WTC11 (cell line): ENCODE measurements around the gene SDHAF1. TPM values are rescaled to one million over a fixed set of nuclear protein-coding genes. Genes with fewer than 3 reads are reported as not detected.

ENCODE experiments used
- ATAC-seq: fragments of 200-7000 bp; cut with Tn5 transposase; 2 replicates; pipeline ENCODE4 v1.10.0; 2021; ENCODE audit warnings: mild to moderate bottlenecking, moderate library complexity
- CTCF ChIA-PET: fragments of 300-600 bp; sonication (Branson Sonifier 250); formaldehyde crosslinking; loops from one replicate; lab custom pipeline; 2021; ENCODE audit warnings: antibody characterized with exemption; lab: Charles Lee
- POLR2A ChIA-PET: fragments of 350-600 bp; sonication (Branson Sonifier 250); formaldehyde crosslinking; loops from one replicate; lab custom pipeline; 2021; ENCODE audit warnings: antibody characterized with exemption; lab: Charles Lee
- DNase-seq: peaks from one replicate; pipeline ENCODE4 v3.0.0; 2021; ENCODE audit warnings: low spot score
- H3K27ac Mint-ChIP-seq: 2 replicates; pipeline ENCODE4 v1.8.0; 2021; ENCODE audit warnings: mixed read lengths
- H3K27me3 Mint-ChIP-seq: 2 replicates; pipeline ENCODE4 v1.8.0; 2021; ENCODE audit warnings: low read depth, mild to moderate bottlenecking, moderate library complexity, mixed read lengths
- H3K36me3 Mint-ChIP-seq: 2 replicates; pipeline ENCODE4 v1.8.0; 2021; ENCODE audit warnings: mixed read lengths
- H3K4me1 Mint-ChIP-seq: 2 replicates; pipeline ENCODE4 v1.8.0; 2022; ENCODE audit warnings: mixed read lengths
- H3K4me3 Mint-ChIP-seq: 2 replicates; pipeline ENCODE4 v1.8.0; 2021; ENCODE audit warnings: mild to moderate bottlenecking, moderate library complexity, mixed read lengths
- H3K9me3 Mint-ChIP-seq: 2 replicates; pipeline ENCODE4 v1.8.0; 2021; ENCODE audit warnings: mixed read lengths
- ARID4B ChIP-seq: sonication (generic); formaldehyde crosslinking; IDR thresholded peaks from 2 replicates; pipeline ENCODE4 v1.8.0; 2023; ENCODE audit warnings: missing genetic modification reagents, mild to moderate bottlenecking, borderline replicate concordance
- ETV6 ChIP-seq: sonication (generic); formaldehyde crosslinking; IDR thresholded peaks from 2 replicates; pipeline ENCODE4 v1.8.1; 2022; ENCODE audit warnings: mild to moderate bottlenecking, missing genetic modification reagents
- FOXK1 ChIP-seq: sonication (generic); formaldehyde crosslinking; IDR thresholded peaks from 2 replicates; pipeline ENCODE4 v1.8.0; 2022; ENCODE audit warnings: mild to moderate bottlenecking, moderate library complexity, missing genetic modification reagents
- FOXP1 ChIP-seq: sonication (generic); formaldehyde crosslinking; IDR thresholded peaks from 2 replicates; pipeline ENCODE4 v1.8.0; 2022; ENCODE audit warnings: missing genetic modification reagents, mild to moderate bottlenecking, moderate library complexity, borderline replicate concordance
- FOXP4 ChIP-seq: sonication (generic); formaldehyde crosslinking; IDR thresholded peaks from 2 replicates; pipeline ENCODE4 v1.8.0; 2022; ENCODE audit warnings: mild to moderate bottlenecking, missing genetic modification reagents
- GABPB1 ChIP-seq: sonication (generic); formaldehyde crosslinking; IDR thresholded peaks from 2 replicates; pipeline ENCODE4 v1.8.1; 2023; ENCODE audit warnings: mild to moderate bottlenecking, missing genetic modification reagents
- IRF1 ChIP-seq: sonication (generic); formaldehyde crosslinking; IDR thresholded peaks from 2 replicates; pipeline ENCODE4 v1.8.0; 2023; ENCODE audit warnings: missing genetic modification reagents
- JUN ChIP-seq: sonication (generic); formaldehyde crosslinking; IDR thresholded peaks from 2 replicates; pipeline ENCODE4 v1.8.0; 2023; ENCODE audit warnings: mild to moderate bottlenecking, missing genetic modification reagents
- MAX ChIP-seq: sonication (generic); formaldehyde crosslinking; IDR thresholded peaks from 2 replicates; pipeline ENCODE4 v1.8.0; 2022; ENCODE audit warnings: mild to moderate bottlenecking, missing genetic modification reagents
- MXD4 ChIP-seq: fragments of 250-450 bp; sonication (Bioruptor Pico); IDR thresholded peaks from 2 replicates; pipeline ENCODE4 v1.8.0; 2021; ENCODE audit warnings: mild to moderate bottlenecking, moderate library complexity, borderline replicate concordance
- NFE2L1 ChIP-seq: sonication (generic); formaldehyde crosslinking; IDR thresholded peaks from 2 replicates; pipeline ENCODE4 v1.8.1; 2023; ENCODE audit warnings: missing genetic modification reagents
- NR2C2 ChIP-seq: sonication (generic); formaldehyde crosslinking; IDR thresholded peaks from 2 replicates; pipeline ENCODE4 v1.8.0; 2022; ENCODE audit warnings: mild to moderate bottlenecking, missing genetic modification reagents
- SMAD4 ChIP-seq: sonication (generic); formaldehyde crosslinking; IDR thresholded peaks from 2 replicates; pipeline ENCODE4 v1.8.0; 2022; ENCODE audit warnings: mild to moderate bottlenecking, missing genetic modification reagents
- STAT6 ChIP-seq: sonication (generic); formaldehyde crosslinking; conservative IDR thresholded peaks from 2 replicates; pipeline ENCODE4 v1.8.1; 2023; ENCODE audit warnings: mild to moderate bottlenecking, low read depth, missing genetic modification reagents, moderate library complexity
- TEAD1 ChIP-seq: sonication (generic); formaldehyde crosslinking; IDR thresholded peaks from 2 replicates; pipeline ENCODE4 v1.8.0; 2022; ENCODE audit warnings: mild to moderate bottlenecking, missing genetic modification reagents
- TEAD4 ChIP-seq: sonication (generic); formaldehyde crosslinking; IDR thresholded peaks from 2 replicates; pipeline ENCODE4 v1.8.0; 2022; ENCODE audit warnings: mild to moderate bottlenecking, missing genetic modification reagents
- TP53 ChIP-seq: sonication (generic); formaldehyde crosslinking; IDR thresholded peaks from 2 replicates; pipeline ENCODE4 v1.8.1; 2023; ENCODE audit warnings: mild to moderate bottlenecking, missing genetic modification reagents
- USF1 ChIP-seq: sonication (generic); formaldehyde crosslinking; IDR thresholded peaks from 2 replicates; pipeline ENCODE4 v1.8.0; 2022; ENCODE audit warnings: mild to moderate bottlenecking, missing genetic modification reagents
- ZMAT4 ChIP-seq: fragments of 250-450 bp; sonication (Bioruptor Pico); IDR thresholded peaks from 2 replicates; pipeline ENCODE4 v1.9.0; 2021; ENCODE audit warnings: mild to moderate bottlenecking
- ZNF138 ChIP-seq: sonication (generic); formaldehyde crosslinking; conservative IDR thresholded peaks from 2 replicates; pipeline ENCODE4 v1.8.1; 2022; ENCODE audit warnings: mild to moderate bottlenecking, moderate library complexity, missing genetic modification reagents
- ZNF232 ChIP-seq: sonication (generic); formaldehyde crosslinking; IDR thresholded peaks from 2 replicates; pipeline ENCODE4 v1.8.0; 2022; ENCODE audit warnings: mild to moderate bottlenecking, missing genetic modification reagents
- ZNF281 ChIP-seq: sonication (generic); formaldehyde crosslinking; IDR thresholded peaks from 2 replicates; pipeline ENCODE4 v1.8.0; 2023; ENCODE audit warnings: mild to moderate bottlenecking, missing genetic modification reagents
- ZNF317 ChIP-seq: sonication (generic); formaldehyde crosslinking; IDR thresholded peaks from 2 replicates; pipeline ENCODE4 v1.8.1; 2023; ENCODE audit warnings: low read depth, mild to moderate bottlenecking, moderate library complexity, missing genetic modification reagents, borderline replicate concordance
- total RNA-seq: library from RNA; stranded (reverse); gene quantifications from 3 replicates; pipeline ENCODE4 v1.2.3, GENCODE V29; 2021

The SDHAF1 gene
- total RNA-seq, 1 experiment from 2014 or later: 20.8 TPM

- 0 out of 2 replicates have a peak, but pooled peaks cover 4% of the 10 kb centered on the region for H3K4me1 Mint-ChIP-seq
- no peaks in the 10 kb centered on the region for H3K36me3 Mint-ChIP-seq
- ATAC-seq (peak; percentile 67), DNase-seq (peak; percentile 78)
- no peak overlapping the region for H3K4me3 Mint-ChIP-seq
- ChIA-PET CTCF (interaction anchor here (0.6 to 1.6 kb wide), 5 partner anchors 12 to 81 kb away, joined by 3 to 6 read pairs (median 4); no protein-coding TSS in a partner anchor), POLR2A (interaction anchor here (0.6 kb wide), 1 partner anchor 218 kb away, joined by 4 read pairs; the partner anchor contains the start of genes PSENEN and U2AF1L4)
- H3K27me3 Mint-ChIP-seq: peaks cover 33% of the 10 kb centered on the region
- H3K27ac Mint-ChIP-seq: no peak overlapping the region
- no peaks in the 10 kb centered on the region for H3K9me3 Mint-ChIP-seq
- peak; percentile 38; the same call in 1 of the 2 replicates for TF ChIP-seq TEAD1 (CRISPR knock-in tag)
- peak; percentile 79; the same call in 1 of the 2 replicates for TF ChIP-seq TEAD4 (CRISPR knock-in tag)
- TF ChIP-seq FOXP4 (CRISPR knock-in tag): peak; percentile 86; the same call in 1 of the 2 replicates
- TF ChIP-seq ARID4B (CRISPR knock-in tag): peak; percentile 70; the same call in 1 of the 2 replicates
- 0 out of 2 replicates have a peak, but pooled peaks have one; percentile 59 for TF ChIP-seq ZNF232 (CRISPR knock-in tag)
- TF ChIP-seq MXD4 (CRISPR knock-in tag): no peak
- TF ChIP-seq GABPB1 (CRISPR knock-in tag): no peak
- TF ChIP-seq ZNF317 (CRISPR knock-in tag): no peak
- TF ChIP-seq ZMAT4 (CRISPR knock-in tag): no peak
- TF ChIP-seq SMAD4 (CRISPR knock-in tag): peak; percentile 52; the same call in 1 of the 2 replicates
- TF ChIP-seq MAX (CRISPR knock-in tag): peak; percentile 52; the same call in 1 of the 2 replicates
- TF ChIP-seq ZNF138 (CRISPR knock-in tag): no peak
- TF ChIP-seq FOXK1 (CRISPR knock-in tag): peak; percentile 79
- peak; percentile 63; the same call in 1 of the 2 replicates for TF ChIP-seq IRF1
- peak; percentile 87; the same call in 1 of the 2 replicates for TF ChIP-seq FOXP1 (CRISPR knock-in tag)
- TF ChIP-seq USF1: peak; percentile 63; the same call in 1 of the 2 replicates
- TF ChIP-seq ETV6: peak; percentile 71; the same call in 1 of the 2 replicates
- 0 out of 2 replicates have a peak, but pooled peaks have one; percentile 27 for TF ChIP-seq NFE2L1
- no peak for TF ChIP-seq STAT6 (CRISPR knock-in tag)
- peak; percentile 77; the same call in 1 of the 2 replicates for TF ChIP-seq ZNF281
- 0 out of 2 replicates have a peak, but pooled peaks have one; percentile 64 for TF ChIP-seq TP53 (CRISPR knock-in tag)
- TF ChIP-seq JUN (CRISPR knock-in tag): peak; percentile 65; the same call in 1 of the 2 replicates
- 0 out of 2 replicates have a peak, but pooled peaks have one; percentile 40 for TF ChIP-seq NR2C2 (CRISPR knock-in tag)
These were observed 31.5 kb upstream of the SDHAF1 start for GRCh38 chr19:35963514-35963913.
